A549 (cell line): ENCODE results near the gene TUFM. TPM values are rescaled to one million over a fixed set of nuclear protein-coding genes. Genes with fewer than 3 reads are reported as not detected.

Experiments used
- ATAC-seq, 2 experiments: fragments of 200-7000 bp in 1 of 2; fragments of >200 bp in 1 of 2; cut with Nextera tagmentation in 1 of 2; cut with Tn5 transposase in 1 of 2; 3 replicates each; pipeline versions ENCODE4 v1.8.0 to v1.9.1; 2018 to 2020; ENCODE audit warnings: mild to moderate bottlenecking in 1 of 2, moderate library complexity in 1 of 2
- CTCF ChIA-PET: fragments of 300-600 bp; sonication (Branson Sonifier 250); formaldehyde crosslinking; extraction: SDS; loops from one replicate; lab custom pipeline; 2021; ENCODE audit warnings: antibody characterized with exemption, inconsistent platforms; lab: Yijun Ruan, JAX
- POLR2A ChIA-PET: fragments of 350-600 bp; formaldehyde crosslinking; extraction: SDS; loops from one replicate; lab custom pipeline; 2021; ENCODE audit warnings: antibody characterized with exemption, inconsistent platforms; lab: Yijun Ruan, JAX
- DNase-seq, 2 experiments: peaks; one replicate each; pipeline versions ENCODE4 v3.0.0 to v3.0.0-alpha.2; 2011 to 2016; ENCODE audit warnings: low read depth in 1 of 2, low spot score in 1 of 2
- FAIRE-seq: peaks from 2 replicates; lab custom pipeline; 2011; peaks lifted over from hg19 to GRCh38; lab: Jason Lieb, UNC
- H3K27ac ChIP-seq, 2 experiments: fragments of >200 bp; sonication (Bioruptor Twin); formaldehyde crosslinking; 3 replicates each; pipeline ENCODE4 v1.5.1; 2016 to 2017
- H3K4me1 ChIP-seq: fragments of >200 bp; sonication (Bioruptor Twin); formaldehyde crosslinking; 3 replicates; pipeline ENCODE4 v1.6.1; 2016
- H3K4me2 ChIP-seq: fragments of >200 bp; sonication (Bioruptor Twin); formaldehyde crosslinking; 3 replicates; pipeline ENCODE4 v1.6.1; 2016
- H3K4me3 ChIP-seq: fragments of >200 bp; sonication (Bioruptor Twin); formaldehyde crosslinking; 3 replicates; pipeline ENCODE4 v1.5.1; 2016
- H3K9me3 ChIP-seq: fragments of >200 bp; sonication (Bioruptor Twin); formaldehyde crosslinking; 3 replicates; pipeline ENCODE4 v1.6.1; 2016
- BHLHE40 ChIP-seq: IDR thresholded peaks from 2 replicates; pipeline ENCODE4 v1.6.1; 2012; ENCODE audit warnings: low read depth, low read length, inconsistent platforms
- CHD2 ChIP-seq: fragments of 150-350 bp; IDR thresholded peaks from 2 replicates; pipeline ENCODE4 v1.6.1; 2014; ENCODE audit warnings: low read length; ENCODE audit not compliant: partially characterized antibody
- EHMT2 ChIP-seq: fragments of 200-600 bp; sonication (generic); IDR thresholded peaks from 2 replicates; pipeline ENCODE4 v1.6.1; 2016; ENCODE audit warnings: antibody characterized with exemption, low read depth, mild to moderate bottlenecking, moderate library complexity
- ESRRA ChIP-seq: fragments of 150-350 bp; IDR thresholded peaks from 2 replicates; pipeline ENCODE4 v1.6.1; 2014; ENCODE audit warnings: mild to moderate bottlenecking, low read length, borderline replicate concordance
- FOSL2 ChIP-seq, 2 experiments: fragments of 450-650 bp in 1 of 2; fragments of >200 bp in 1 of 2; sonication (Bioruptor Twin) in 1 of 2; formaldehyde crosslinking; IDR thresholded peaks; 2 replicates each; pipeline versions ENCODE4 v1.5.0 to v1.6.1; 2016 to 2020; ENCODE audit warnings: mild to moderate bottlenecking in 1 of 2, moderate library complexity in 1 of 2
- FOXS1 ChIP-seq: fragments of 250-450 bp; sonication (Bioruptor Pico); IDR thresholded peaks from 2 replicates; pipeline ENCODE4 v1.5.0; 2020; ENCODE audit warnings: mild to moderate bottlenecking, moderate library complexity
- GATA3 ChIP-seq: IDR thresholded peaks from 2 replicates; pipeline ENCODE4 v1.6.1; 2012; ENCODE audit warnings: borderline replicate concordance
- HES2 ChIP-seq: fragments of >200 bp; sonication (Bioruptor Twin); formaldehyde crosslinking; IDR thresholded peaks from 2 replicates; pipeline ENCODE4 v1.6.1; 2016
- HEYL ChIP-seq: fragments of 250-450 bp; sonication (Bioruptor Pico); IDR thresholded peaks from 2 replicates; pipeline ENCODE4 v1.8.0; 2021; ENCODE audit warnings: mild to moderate bottlenecking, moderate library complexity
- HOXA7 ChIP-seq: fragments of 250-450 bp; sonication (Bioruptor Pico); IDR thresholded peaks from 2 replicates; pipeline ENCODE4 v1.5.0; 2020; ENCODE audit warnings: mild to moderate bottlenecking, moderate library complexity
- HOXB13 ChIP-seq: fragments of 250-450 bp; sonication (Bioruptor Pico); IDR thresholded peaks from 2 replicates; pipeline ENCODE4 v1.5.0; 2020; ENCODE audit warnings: low read depth, mild to moderate bottlenecking, moderate library complexity
- HOXB5 ChIP-seq: fragments of 250-450 bp; sonication (Bioruptor Pico); IDR thresholded peaks from 2 replicates; pipeline ENCODE4 v1.5.0; 2020; ENCODE audit warnings: mild to moderate bottlenecking, moderate library complexity
- JUN ChIP-seq, 2 experiments: fragments of >200 bp; sonication (Bioruptor Twin); formaldehyde crosslinking; IDR thresholded peaks; 2 replicates in 1 of 2; 3 replicates in 1 of 2; pipeline ENCODE4 v1.6.1; 2016 to 2017
- JUNB ChIP-seq: fragments of >200 bp; sonication (Bioruptor Twin); formaldehyde crosslinking; IDR thresholded peaks from 2 replicates; pipeline ENCODE4 v1.6.1; 2016
- KDM1A ChIP-seq: fragments of 200-600 bp; sonication (generic); IDR thresholded peaks from 2 replicates; pipeline ENCODE4 v1.6.1; 2016; ENCODE audit warnings: low read depth, mild to moderate bottlenecking
- MAZ ChIP-seq: fragments of 150-350 bp; IDR thresholded peaks from 2 replicates; pipeline ENCODE4 v1.6.1; 2014; ENCODE audit warnings: antibody characterized with exemption, low read depth, low read length, borderline replicate concordance
- MYC ChIP-seq: IDR thresholded peaks from 2 replicates; pipeline ENCODE4 v1.6.1; 2012; ENCODE audit warnings: mild to moderate bottlenecking, inconsistent platforms, low read length, improper control_type of control experiment, borderline replicate concordance
- NFE2L2 ChIP-seq: fragments of 150-350 bp; conservative IDR thresholded peaks from 2 replicates; pipeline ENCODE4 v1.6.1; 2014; ENCODE audit warnings: low read length
- PBX3 ChIP-seq: IDR thresholded peaks from 2 replicates; pipeline ENCODE4 v1.6.1; 2012
- POLR2AphosphoS2 ChIP-seq: conservative IDR thresholded peaks from 2 replicates; pipeline ENCODE4 v1.6.1; 2012; ENCODE audit warnings: low read length, improper control_type of control experiment, inconsistent platforms
- RAD21 ChIP-seq, 2 experiments: fragments of >200 bp in 1 of 2; sonication (Bioruptor Twin) in 1 of 2; formaldehyde crosslinking in 1 of 2; IDR thresholded peaks in 1 of 2; conservative IDR thresholded peaks in 1 of 2; 2 replicates in 1 of 2; 3 replicates in 1 of 2; pipeline ENCODE4 v1.6.1; 2012 to 2018; ENCODE audit warnings: inconsistent platforms in 1 of 2
- RNF2 ChIP-seq: fragments of 200-600 bp; sonication (generic); IDR thresholded peaks from 2 replicates; pipeline ENCODE4 v1.6.1; 2016; ENCODE audit warnings: low read depth, mild to moderate bottlenecking, antibody characterized with exemption, moderate library complexity, borderline replicate concordance
- TFCP2L1 ChIP-seq: fragments of 250-450 bp; sonication (Bioruptor Pico); IDR thresholded peaks from 2 replicates; pipeline ENCODE4 v1.5.0; 2021; ENCODE audit warnings: mild to moderate bottlenecking
- ZFP36 ChIP-seq: fragments of 450-650 bp; IDR thresholded peaks from 2 replicates; pipeline ENCODE4 v1.6.1; 2014; ENCODE audit warnings: borderline replicate concordance; ENCODE audit not compliant: partially characterized antibody
- WGBS: methylation state at CpG from one replicate; pipeline ENCODE4 v1.1.6; 2017; ENCODE audit errors: missing lambda C conversion rate; 5-methylcytosine and 5-hydroxymethylcytosine counted together
- polyA plus RNA-seq, 4 experiments: library from polyadenylated mRNA; depleted of rRNA in 3 of 4; stranded (reverse); fragments of >200 nt; fragmentation: RNase III in 1 of 4; extraction: RNeasy Plus Mini Kit Qiagen cat#74134 plus additional on column Dnase treatment in 1 of 4; gene quantifications; 2 replicates in 3 of 4; 3 replicates in 1 of 4; pipeline ENCODE4 v1.2.3, GENCODE V29; 2011 to 2017
- TF ChIP-seq, protein P1 (sequence below): fragments of >200 bp; sonication (Bioruptor Twin); formaldehyde crosslinking; IDR thresholded peaks from 3 replicates; pipeline ENCODE4 v1.6.1; 2016

Gene TUFM
- polyA plus RNA-seq, 2 of the 4 experiments (the other 2 are of a cell fraction), result 159 to 260 TPM

GRCh38 chr16:28876973-28877654, 31.0 kb upstream of the TUFM start:
- ChIA-PET CTCF (interaction anchor here (17.8 kb wide), 1 partner anchor 69 kb away, joined by 190 read pairs; the partner anchor contains the start of gene NFATC2IP), POLR2A (no interaction called here)
- no peak overlapping the region for H3K4me3 ChIP-seq
- peaks cover 23% of the 10 kb centered on the region; the same call in 2 of the 3 replicates for H3K4me1 ChIP-seq
- WGBS, result 72% methylated on average over 12 of the region's 12 CpGs
- no peaks in the 10 kb centered on the region for H3K9me3 ChIP-seq
- FAIRE-seq (no peak), DNase-seq (no peak), ATAC-seq (no peak)
- H3K4me2 ChIP-seq, result no peak overlapping the region
- no peak overlapping the region for H3K27ac ChIP-seq
- TF ChIP-seq POLR2AphosphoS2 (no peak), CHD2 (no peak), ESRRA (no peak), KDM1A (no peak), FOXS1 (no peak), HOXB13 (CRISPR knock-in tag) (no peak), NFE2L2 (no peak), PBX3 (no peak), HES2 (no peak), TFCP2L1 (CRISPR knock-in tag) (no peak), MYC (no peak)
- TF ChIP-seq, all 56 proteins: peak for 0

GRCh38 chr16:28876019-28876659, 30.0 kb upstream of the TUFM start:
- peaks cover 23% of the 10 kb centered on the region; the same call in 2 of the 3 replicates for H3K4me1 ChIP-seq
- H3K9me3 ChIP-seq, result no peaks in the 10 kb centered on the region
- TF ChIP-seq GATA3 (no peak), TFCP2L1 (CRISPR knock-in tag) (no peak), BHLHE40 (no peak)
- DNase-seq (no peak), ATAC-seq (no peak), FAIRE-seq (no peak)
- POLR2A ChIA-PET, result interaction anchor here (1.0 to 2.6 kb wide), 2 partner anchors 13 to 69 kb away, joined by 3 to 9 read pairs; partner anchors contain the start of gene SH2B1
- CTCF ChIA-PET, result interaction anchor here (0.8 to 17.8 kb wide), 9 partner anchors 14 to 98 kb away, joined by 3 to 190 read pairs (median 4); partner anchors contain the start of gene NFATC2IP
- no peak overlapping the region for H3K4me3 ChIP-seq
- H3K27ac ChIP-seq, result peak overlapping the region in 1 of 2 experiments; percentile 39; a peak in 2 of 6 replicates
- H3K4me2 ChIP-seq, result no peak overlapping the region
- WGBS, result 70% methylated on average over 17 of the region's 17 CpGs

DNA sequence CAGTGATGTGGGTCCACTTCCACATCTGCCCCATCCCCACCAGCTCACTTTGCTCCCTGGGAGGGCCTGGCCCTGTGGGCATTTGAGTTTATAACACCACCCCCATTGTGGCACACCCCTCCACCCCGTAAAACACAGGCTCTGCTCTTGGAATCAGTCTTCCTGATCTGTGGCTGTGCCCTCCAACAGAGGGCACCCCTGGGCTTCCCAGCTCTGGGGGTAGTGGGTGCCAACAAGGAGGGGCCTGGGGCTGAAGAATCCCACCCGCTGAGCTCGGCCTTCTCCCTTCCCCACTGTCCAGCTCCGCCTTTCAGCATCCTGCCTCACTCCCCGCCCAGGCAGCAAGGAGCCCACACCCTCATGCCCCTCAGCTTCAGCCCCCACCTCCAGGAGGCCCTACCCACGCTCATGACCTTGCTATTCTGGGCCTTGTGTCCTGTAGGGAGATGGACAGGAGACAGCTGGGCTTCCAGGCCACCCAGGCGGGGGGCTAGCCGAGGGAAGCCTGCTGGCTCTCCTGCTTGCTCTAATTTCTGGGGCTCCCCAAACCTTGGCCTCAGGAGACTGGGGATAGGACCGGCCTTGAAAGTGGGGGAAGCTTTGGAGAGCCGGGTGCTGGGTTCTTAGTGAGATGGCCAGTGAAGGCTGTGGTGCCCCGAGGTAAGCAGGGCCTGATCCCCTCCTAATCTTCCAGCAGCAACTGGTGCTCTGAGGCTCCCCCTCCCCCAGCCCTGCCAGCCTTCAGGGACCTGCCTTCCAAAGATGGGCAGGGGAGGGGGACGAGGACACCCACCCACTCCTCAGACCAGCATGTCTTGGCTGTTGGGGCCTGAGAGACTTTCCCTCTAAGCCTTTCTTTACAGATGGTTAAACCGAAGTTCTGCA, 29.2 kb upstream of the TUFM start:
- Histone ChIP-seq H3K9me3 (no peaks in the 10 kb centered on the region), H3K4me2 (no peak overlapping the region), H3K27ac (peak overlapping the region in 1 of 2 experiments; percentile 39; a peak in 2 of 6 replicates), H3K4me3 (no peak overlapping the region), H3K4me1 (peaks cover 23% of the 10 kb centered on the region; the same call in 2 of the 3 replicates)
- ChIA-PET CTCF (interaction anchor here (0.8 to 17.8 kb wide), 15 partner anchors 9 to 98 kb away, joined by 3 to 190 read pairs (median 4); partner anchors contain the start of gene NFATC2IP), POLR2A (interaction anchor here (0.6 to 2.6 kb wide), 3 partner anchors 12 to 70 kb away, joined by 3 to 9 read pairs (median 5); partner anchors contain the start of gene SH2B1)
- ATAC-seq (peak in 1 of 2 experiments; percentile 21; a peak in 2 of 6 replicates), DNase-seq (peak in 1 of 2 experiments; percentile 32), FAIRE-seq (no peak)
- WGBS, result 74% methylated on average over 12 of the region's 13 CpGs
- TF ChIP-seq ZFP36, result no peak
- no peak for TF ChIP-seq EHMT2
- TF ChIP-seq, protein P1, sequence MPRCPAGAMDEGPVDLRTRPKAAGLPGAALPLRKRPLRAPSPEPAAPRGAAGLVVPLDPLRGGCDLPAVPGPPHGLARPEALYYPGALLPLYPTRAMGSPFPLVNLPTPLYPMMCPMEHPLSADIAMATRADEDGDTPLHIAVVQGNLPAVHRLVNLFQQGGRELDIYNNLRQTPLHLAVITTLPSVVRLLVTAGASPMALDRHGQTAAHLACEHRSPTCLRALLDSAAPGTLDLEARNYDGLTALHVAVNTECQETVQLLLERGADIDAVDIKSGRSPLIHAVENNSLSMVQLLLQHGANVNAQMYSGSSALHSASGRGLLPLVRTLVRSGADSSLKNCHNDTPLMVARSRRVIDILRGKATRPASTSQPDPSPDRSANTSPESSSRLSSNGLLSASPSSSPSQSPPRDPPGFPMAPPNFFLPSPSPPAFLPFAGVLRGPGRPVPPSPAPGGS, result no peak
- no peak for TF ChIP-seq PBX3
- no peak for TF ChIP-seq FOSL2 (IDR thresholded peaks at IDR 0.05)
- TF ChIP-seq FOSL2 (CRISPR knock-in tag; IDR thresholded peaks at IDR 0.05), result no peak
- TF ChIP-seq BHLHE40, result no peak
- no peak for TF ChIP-seq HOXB5 (CRISPR knock-in tag)
- TF ChIP-seq JUN (IDR thresholded peaks at IDR 0.05), result no peak
- TF ChIP-seq RAD21 (conservative IDR thresholded peaks at IDR 0.05 in 1 of 2, IDR thresholded peaks at IDR 0.05 in 1 of 2), result peak; percentile 26 to 29; a peak in 2 of 5 replicates
- no peak for TF ChIP-seq KDM1A
- TF ChIP-seq HOXA7 (CRISPR knock-in tag), result no peak
- TF ChIP-seq HEYL (CRISPR knock-in tag), result no peak
- TF ChIP-seq JUNB, result no peak
- TF ChIP-seq HOXB13 (CRISPR knock-in tag), result no peak
- TF ChIP-seq MAZ, result no peak
- no peak for TF ChIP-seq RNF2
